ENCODE results near the gene BORCS5. TPM values are rescaled to one million over a fixed set of nuclear protein-coding genes. Genes with fewer than 3 reads are reported as not detected.

BORCS5 gene
- polyA plus RNA-seq, 2 of the 4 experiments (the other 2 are of a cell fraction) = 5.1 to 10.2 TPM

GRCh38 chr12:12319451-12320183 is 37.3 kb upstream of the BORCS5 start (continued):
- TF ChIP-seq PBX3 (IDR thresholded peaks at IDR 0.05) (no peak), NPAS2 (CRISPR knock-in tag; IDR thresholded peaks at IDR 0.05; ENCODE audit: borderline replicate concordance) (no peak), MAFK (IDR thresholded peaks at IDR 0.05; ENCODE audit: partially characterized antibody) (no peak), FOSB (CRISPR knock-in tag; IDR thresholded peaks at IDR 0.05) (no peak), HOXA7 (CRISPR knock-in tag; IDR thresholded peaks at IDR 0.05) (no peak)

- no peaks in the 10 kb centered on the region for H3K9me3 ChIP-seq
- peak in 1 of 2 experiments; percentile 21; a peak in 2 of 6 replicates for ATAC-seq
- FAIRE-seq = no peak
- peak overlapping the region; percentile 14; the same call in 1 of the 3 replicates for H3K4me2 ChIP-seq
- WGBS (ENCODE audit: missing lambda C conversion rate) = 73% methylated on average over 3 of the region's 4 CpGs
- no peak for DNase-seq (ENCODE audit: low read depth in 1 of 2, low spot score in 1 of 2)
- POLR2A ChIA-PET = no interaction called here
- H3K4me3 ChIP-seq = no peak overlapping the region
- CTCF ChIA-PET = interaction anchor here (0.8 to 1.5 kb wide), 2 partner anchors 12 to 215 kb away, joined by 3 to 5 read pairs; no protein-coding TSS in a partner anchor
- TF ChIP-seq KDM1A (IDR thresholded peaks at IDR 0.05; ENCODE audit: low read depth) = no peak
- TF ChIP-seq ZC3H11A (IDR thresholded peaks at IDR 0.05) = no peak
- TF ChIP-seq EHF (CRISPR knock-in tag; IDR thresholded peaks at IDR 0.05) = no peak
- no peak for TF ChIP-seq RAD21 (conservative IDR thresholded peaks at IDR 0.05 in 1 of 2, IDR thresholded peaks at IDR 0.05 in 1 of 2)
- no peak for TF ChIP-seq HOXA7 (CRISPR knock-in tag; IDR thresholded peaks at IDR 0.05)
- TF ChIP-seq KDM5A (IDR thresholded peaks at IDR 0.05) = no peak
- no peak overlapping the region for H3K27ac ChIP-seq
- H3K4me1 ChIP-seq = peaks cover 21% of the 10 kb centered on the region
These were observed 33.8 kb upstream of the BORCS5 start for GRCh38 chr12:12323118-12323517.

- ATAC-seq (peak in 1 of 2 experiments; percentile 31; a peak in 1 of 6 replicates), FAIRE-seq (no peak)
- CTCF ChIA-PET = interaction anchor here (0.8 to 13.8 kb wide), 4 partner anchors 11 to 239 kb away, joined by 3 to 214 read pairs (median 12); no protein-coding TSS in a partner anchor
These were observed 33.3 kb upstream of the BORCS5 start for GRCh38 chr12:12323591-12323990.

More at GRCh38 chr12:12323591-12323990, 33.3 kb upstream of the BORCS5 start:
- POLR2A ChIA-PET = no interaction called here
- DNase-seq (ENCODE audit: low read depth in 1 of 2, low spot score in 1 of 2) = no peak
- peaks cover 21% of the 10 kb centered on the region for H3K4me1 ChIP-seq
- H3K4me3 ChIP-seq = no peak overlapping the region
- no peak for TF ChIP-seq CBX8 (IDR thresholded peaks at IDR 0.05)
- TF ChIP-seq MAZ (IDR thresholded peaks at IDR 0.05; ENCODE audit: borderline replicate concordance, low read depth, low read length) = no peak
- no peak for TF ChIP-seq PBX3 (IDR thresholded peaks at IDR 0.05)
- TF ChIP-seq FOXS1 (CRISPR knock-in tag; IDR thresholded peaks at IDR 0.05) = no peak
- TF ChIP-seq RAD21 (conservative IDR thresholded peaks at IDR 0.05 in 1 of 2, IDR thresholded peaks at IDR 0.05 in 1 of 2) = no peak
- no peak for TF ChIP-seq HOXB5 (CRISPR knock-in tag; IDR thresholded peaks at IDR 0.05)
- TF ChIP-seq PHF8 (IDR thresholded peaks at IDR 0.05; ENCODE audit: borderline replicate concordance, low read depth) = no peak
- no peak for TF ChIP-seq REST (IDR thresholded peaks at IDR 0.05)
- H3K27ac ChIP-seq = 0 out of 6 replicates have a peak overlapping the region, but pooled peaks of 1 of the 2 experiments have one; percentile 10
- peak overlapping the region; percentile 14; the same call in 1 of the 3 replicates for H3K4me2 ChIP-seq
- 72% methylated on average over 9 of the region's 9 CpGs for WGBS (ENCODE audit: missing lambda C conversion rate)
- H3K9me3 ChIP-seq = no peaks in the 10 kb centered on the region
